GM12875 (cell line): ENCODE data around the gene IKZF3.

Experiments
- H3K4me3 ChIP-seq: one replicate; pipeline ENCODE4 v1.5.1; 2011; ENCODE audit warnings: low read depth, low read length, control low read depth
- TF ChIP-seq, protein P1 (sequence below): IDR thresholded peaks from 2 replicates; pipeline ENCODE4 v1.5.1; 2011; ENCODE audit warnings: low read depth, mild to moderate bottlenecking, control low read depth, inconsistent platforms, low read length, moderate library complexity, borderline replicate concordance; ENCODE audit not compliant: insufficient read depth

The IKZF3 gene

DNA sequence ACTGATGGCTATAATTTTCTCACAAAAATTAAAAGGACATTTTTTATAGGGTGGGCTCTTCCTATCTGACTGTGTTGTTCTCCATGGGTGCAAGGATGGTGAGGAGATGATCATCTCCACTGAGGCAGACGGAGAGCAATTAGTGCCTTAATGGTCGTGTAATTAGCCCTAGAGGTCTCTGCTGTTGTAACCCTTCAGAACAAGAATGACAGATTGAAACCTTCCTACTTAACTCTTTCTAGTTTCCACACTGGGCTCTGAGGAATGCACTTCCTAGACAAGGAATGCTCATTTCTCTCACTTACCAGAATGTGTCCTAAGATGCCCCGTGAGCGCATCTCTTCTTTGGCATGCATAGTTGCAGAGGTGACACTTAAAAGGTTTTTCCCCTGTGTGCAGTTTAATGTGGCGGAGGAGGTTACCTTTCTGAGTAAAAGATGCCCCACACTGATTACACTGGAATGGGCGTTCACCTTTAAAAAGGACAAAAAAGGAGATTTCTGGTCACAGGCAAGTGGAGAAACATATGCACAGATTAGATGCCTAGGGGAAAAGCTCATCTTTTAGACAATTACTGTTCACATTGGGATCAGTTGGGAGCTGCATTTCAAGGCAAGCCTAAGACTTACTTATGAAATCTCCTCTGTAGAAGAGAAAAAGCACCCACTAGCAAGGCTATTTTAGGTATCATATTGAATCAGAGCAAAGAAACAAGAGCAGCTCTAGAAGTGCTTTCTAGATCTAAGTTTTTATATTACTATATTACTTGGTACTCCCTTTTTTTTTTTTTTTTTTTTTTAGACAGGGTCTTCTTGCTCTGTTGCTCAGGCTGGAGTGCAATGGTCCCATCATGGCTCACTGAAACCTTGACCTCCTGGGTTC is 72.8 kb downstream of the IKZF3 start:
- H3K4me3 ChIP-seq: no peak overlapping the region
- TF ChIP-seq, protein P1, sequence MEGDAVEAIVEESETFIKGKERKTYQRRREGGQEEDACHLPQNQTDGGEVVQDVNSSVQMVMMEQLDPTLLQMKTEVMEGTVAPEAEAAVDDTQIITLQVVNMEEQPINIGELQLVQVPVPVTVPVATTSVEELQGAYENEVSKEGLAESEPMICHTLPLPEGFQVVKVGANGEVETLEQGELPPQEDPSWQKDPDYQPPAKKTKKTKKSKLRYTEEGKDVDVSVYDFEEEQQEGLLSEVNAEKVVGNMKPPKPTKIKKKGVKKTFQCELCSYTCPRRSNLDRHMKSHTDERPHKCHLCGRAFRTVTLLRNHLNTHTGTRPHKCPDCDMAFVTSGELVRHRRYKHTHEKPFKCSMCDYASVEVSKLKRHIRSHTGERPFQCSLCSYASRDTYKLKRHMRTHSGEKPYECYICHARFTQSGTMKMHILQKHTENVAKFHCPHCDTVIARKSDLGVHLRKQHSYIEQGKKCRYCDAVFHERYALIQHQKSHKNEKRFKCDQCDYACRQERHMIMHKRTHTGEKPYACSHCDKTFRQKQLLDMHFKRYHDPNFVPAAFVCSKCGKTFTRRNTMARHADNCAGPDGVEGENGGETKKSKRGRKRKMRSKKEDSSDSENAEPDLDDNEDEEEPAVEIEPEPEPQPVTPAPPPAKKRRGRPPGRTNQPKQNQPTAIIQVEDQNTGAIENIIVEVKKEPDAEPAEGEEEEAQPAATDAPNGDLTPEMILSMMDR: no peak

DNA sequence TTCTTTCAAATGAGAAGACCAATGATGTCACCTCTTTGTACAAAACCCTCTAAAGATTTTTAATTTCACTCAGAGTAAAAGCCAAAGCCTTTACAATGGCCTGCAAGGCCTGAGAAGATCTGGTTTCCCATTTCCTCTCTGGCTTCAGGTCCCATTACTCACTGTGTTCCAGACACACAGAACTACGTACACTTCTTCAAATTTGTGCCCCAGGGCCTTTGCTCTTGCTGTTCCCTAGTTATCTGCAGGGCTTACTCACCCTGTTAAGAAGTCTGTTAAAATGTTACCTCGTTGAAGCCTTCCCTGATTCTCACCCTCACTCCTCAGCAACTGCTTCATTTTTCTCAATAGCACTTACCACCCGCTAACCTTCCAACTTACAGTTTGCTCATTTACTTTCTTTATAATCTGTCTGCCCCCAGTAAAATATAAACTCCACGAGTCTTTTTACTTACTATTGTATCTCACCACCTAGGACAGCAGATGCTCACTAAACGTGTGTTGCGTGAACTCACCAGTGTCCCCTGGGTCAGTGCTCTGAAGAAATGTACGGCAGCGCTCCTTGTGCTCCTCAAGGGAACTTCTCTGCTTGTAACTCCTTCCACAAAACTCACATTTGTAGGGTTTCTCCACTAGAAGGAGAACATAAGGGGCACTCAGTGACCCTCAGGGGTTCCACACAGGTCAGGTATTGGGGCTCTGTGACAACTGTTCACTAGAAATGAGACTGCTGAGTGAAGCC is 76.2 kb downstream of the IKZF3 start:
- H3K4me3 ChIP-seq: no peak overlapping the region
- TF ChIP-seq, protein P1: no peak

DNA sequence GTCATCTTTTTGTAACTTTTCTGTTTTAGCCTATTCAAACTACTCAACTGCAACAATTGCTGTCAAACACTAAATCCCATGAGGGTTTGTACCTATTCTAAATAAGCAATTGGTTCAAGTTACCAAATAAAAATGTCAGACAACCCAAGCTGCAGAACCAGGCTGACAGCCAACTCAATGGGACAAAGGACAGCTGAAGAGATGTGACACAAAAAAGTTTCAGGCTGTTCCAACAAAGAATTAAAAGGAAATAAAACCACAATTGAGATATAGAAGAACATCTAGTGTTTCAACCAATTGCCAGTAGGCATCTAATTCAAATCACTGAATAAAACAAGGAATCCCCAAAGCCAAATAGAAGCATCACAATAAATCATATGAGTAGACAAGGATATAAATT is 77.1 kb downstream of the IKZF3 start:
- no peak overlapping the region for H3K4me3 ChIP-seq

DNA sequence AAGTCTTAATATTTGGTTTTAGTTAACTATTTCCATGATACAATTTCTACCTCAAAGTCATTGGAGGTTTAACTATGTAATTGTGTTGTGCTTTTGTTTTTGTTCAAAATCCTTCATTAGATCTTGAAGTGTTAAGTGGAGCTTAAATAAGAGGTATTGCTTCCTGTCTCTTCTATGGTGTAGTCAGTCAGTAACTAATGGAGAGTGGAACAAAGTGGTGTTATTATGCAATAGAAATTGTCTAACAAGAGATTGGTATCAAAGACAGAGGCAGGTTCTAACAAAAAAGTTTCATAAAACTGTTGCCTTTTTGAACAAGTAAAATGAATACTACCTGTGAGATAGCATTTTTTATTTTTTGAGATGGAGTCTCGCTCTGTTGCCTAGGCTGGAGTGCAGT is 81.1 kb downstream of the IKZF3 start:
- no peak overlapping the region for H3K4me3 ChIP-seq
- TF ChIP-seq, protein P1: no peak

More for the DNA sequence above, 77.1 kb downstream of the IKZF3 start:
- TF ChIP-seq, protein P1: no peak

DNA sequence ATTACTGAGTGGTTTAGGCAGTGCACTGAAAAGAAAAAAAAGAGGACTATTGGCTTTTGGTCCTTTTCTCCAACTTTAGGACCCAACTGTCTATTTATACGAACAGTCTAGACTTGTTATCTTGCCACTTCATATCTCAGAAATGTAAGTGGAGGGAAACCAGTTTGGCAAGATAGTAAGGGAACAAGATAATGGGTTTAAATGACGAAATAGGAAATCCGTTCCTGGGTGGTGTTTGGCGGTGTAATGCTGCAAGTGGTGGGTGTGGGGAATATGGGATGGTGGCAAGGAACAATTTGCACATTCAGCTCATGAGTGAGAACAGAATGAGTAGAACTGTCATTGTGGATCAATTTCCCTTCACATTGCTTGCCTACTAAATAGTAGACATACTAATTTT is 81.6 kb downstream of the IKZF3 start:
- TF ChIP-seq, protein P1: no peak

DNA sequence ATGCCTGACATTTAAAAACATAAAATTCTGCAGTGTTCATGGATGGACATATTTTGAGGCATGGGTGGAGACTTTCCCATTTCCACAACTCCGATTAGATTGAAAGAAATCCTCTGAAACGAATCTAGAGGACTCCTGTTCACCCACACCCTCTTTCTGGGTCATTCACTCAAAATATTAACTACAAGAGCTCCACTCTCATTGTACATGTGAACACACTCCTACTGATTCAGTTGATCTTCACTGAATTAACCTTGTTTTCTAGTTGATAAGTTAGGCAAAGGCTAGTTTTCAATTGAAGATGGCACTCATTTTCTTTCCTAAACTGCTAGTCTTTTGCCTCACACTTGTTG is 82.3 kb downstream of the IKZF3 start:
- TF ChIP-seq, protein P1: no peak
- H3K4me3 ChIP-seq: no peak overlapping the region

More for the DNA sequence above, 81.6 kb downstream of the IKZF3 start:
- no peak overlapping the region for H3K4me3 ChIP-seq
